Mucosa of rectum (tissue), 2 donors: ENCODE measurements around the gene VCP.
"Not testable (repeated sequence)": the region's sequence is repeated elsewhere in the genome, so short reads cannot be mapped to it uniquely, and the experiment has no call there.

ENCODE experiments used
- H3K27ac ChIP-seq, 2 donors: one replicate each; pipeline ENCODE4 v1.7.0; 2013; ENCODE audit warnings: inconsistent platforms in 2 of 2, low read depth in 2 of 2, low read length in 2 of 2
- H3K27me3 ChIP-seq, 2 donors: one replicate each; pipeline ENCODE4 v1.7.0; 2013; ENCODE audit warnings: low read length in 2 of 2; ENCODE audit not compliant: control insufficient read depth in 2 of 2, insufficient read depth in 2 of 2
- H3K36me3 ChIP-seq, 2 donors: one replicate each; pipeline ENCODE4 v1.7.0; 2013; ENCODE audit warnings: low read length in 2 of 2; ENCODE audit not compliant: control insufficient read depth in 2 of 2, insufficient read depth in 2 of 2
- H3K4me1 ChIP-seq, 2 donors: one replicate each; pipeline ENCODE4 v1.7.0; 2013; ENCODE audit warnings: low read length in 2 of 2, mild to moderate bottlenecking in 1 of 2; ENCODE audit not compliant: control insufficient read depth in 2 of 2, insufficient read depth in 2 of 2
- H3K4me3 ChIP-seq, 2 donors: one replicate each; pipeline ENCODE4 v1.7.0; 2013; ENCODE audit warnings: low read length in 2 of 2
- H3K9ac ChIP-seq, 2 donors: one replicate each; pipeline ENCODE4 v1.7.0; 2013; ENCODE audit warnings: low read length in 2 of 2, low read depth in 1 of 2, mild to moderate bottlenecking in 1 of 2
- H3K9me3 ChIP-seq, 2 donors: one replicate each; pipeline ENCODE4 v1.7.0; 2013; ENCODE audit warnings: low read length in 2 of 2; ENCODE audit not compliant: control insufficient read depth in 2 of 2
- donor health status: healthy.
- donor health status: Normal muscosa, but diverticular disease.

Gene VCP

GRCh38 chr9:35023443-35023842 lies 49.0 kb downstream of the VCP start:
- not testable (repeated sequence) for H3K27ac ChIP-seq, H3K27me3 ChIP-seq, H3K4me3 ChIP-seq, H3K9ac ChIP-seq, H3K4me1 ChIP-seq, H3K36me3 ChIP-seq, H3K9me3 ChIP-seq

GRCh38 chr9:35014517-35014916 lies 57.9 kb downstream of the VCP start:
- Histone ChIP-seq H3K4me3 (no peak overlapping the region), H3K27me3 (no peaks in the 10 kb centered on the region), H3K4me1 (no peaks in the 10 kb centered on the region), H3K9me3 (peaks cover 2 to 9% of the 10 kb centered on the region in 2 donors), H3K27ac (no peak overlapping the region), H3K36me3 (peaks cover 3 to 4% of the 10 kb centered on the region in 2 donors), H3K9ac (no peak overlapping the region)

DNA sequence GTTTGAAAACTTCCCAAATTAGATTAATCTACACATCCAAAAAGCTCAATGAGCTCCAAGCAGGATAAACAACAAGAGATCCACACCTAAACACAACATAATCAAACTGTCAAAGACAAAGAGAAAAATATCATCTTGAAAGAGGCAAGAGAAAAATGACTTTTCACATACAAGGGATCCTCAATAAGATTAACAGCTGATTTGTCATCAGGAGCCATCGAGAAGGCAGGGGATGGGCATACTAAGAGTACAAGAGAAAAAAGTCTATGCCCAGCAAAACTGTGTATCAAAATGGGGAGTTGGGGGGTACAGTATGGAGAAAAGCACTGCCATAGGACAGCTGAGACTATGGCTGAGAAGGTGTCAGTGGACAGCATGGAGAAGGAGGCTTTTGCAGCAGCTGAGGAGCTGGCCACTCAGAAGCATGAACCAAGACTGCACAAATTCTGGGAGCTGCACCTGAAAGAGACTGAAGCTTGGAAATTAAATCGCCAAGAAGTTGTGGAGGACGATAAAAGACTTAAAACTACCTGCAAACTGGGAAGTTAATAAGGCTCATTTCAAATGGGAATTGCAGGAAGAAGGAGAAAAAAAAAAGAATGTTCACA lies 62.0 kb downstream of the VCP start:
- Histone ChIP-seq H3K27ac (no peak overlapping the region), H3K9me3 (peaks cover 2 to 9% of the 10 kb centered on the region in 2 donors), H3K36me3 (peaks cover 3 to 4% of the 10 kb centered on the region in 2 donors), H3K4me1 (no peaks in the 10 kb centered on the region), H3K4me3 (no peak overlapping the region), H3K27me3 (no peaks in the 10 kb centered on the region), H3K9ac (no peak overlapping the region)
